ENCODE data around the gene FGFR3.

FGFR3 gene
- total RNA-seq = 0.05 to 1.8 (median 0.52) reads per million in 18 experiments

GRCh38 chr4:1792832-1793495 is at the start of gene FGFR3:
Gene FGFR3, plus strand, starts transcription at chr4:1793293. Its CDS starts 642 bp downstream, at chr4:1793935.
- DNase-seq = peak; percentile 2 to 40

- no peak for DNase-seq
These were observed 49.5 kb upstream of the FGFR3 start for GRCh38 chr4:1743551-1743950.

GRCh38 chr4:1743975-1744374 is 49.1 kb upstream of the FGFR3 start:
- DNase-seq = no peak

GRCh38 chr4:1744552-1744951 is 48.5 kb upstream of the FGFR3 start:
- no peak for DNase-seq

GRCh38 chr4:1745165-1745564 is 47.9 kb upstream of the FGFR3 start:
- no peak for DNase-seq

GRCh38 chr4:1745697-1746096 is 47.4 kb upstream of the FGFR3 start:
- DNase-seq = no peak

GRCh38 chr4:1746265-1746691 is 46.8 kb upstream of the FGFR3 start:
- peak; percentile 57 to 65 for DNase-seq

- DNase-seq = no peak
These were observed 46.0 kb upstream of the FGFR3 start for GRCh38 chr4:1746919-1747602.

GRCh38 chr4:1747603-1747967 is 45.5 kb upstream of the FGFR3 start:
- no peak for DNase-seq

- peak; percentile 27 to 62 for DNase-seq
These were observed 44.6 kb upstream of the FGFR3 start for GRCh38 chr4:1748465-1748995.

- no peak for DNase-seq
These were observed 43.7 kb upstream of the FGFR3 start for GRCh38 chr4:1749370-1749769.

- no peak for DNase-seq
These were observed 43.3 kb upstream of the FGFR3 start for GRCh38 chr4:1749826-1750225.

- no peak for DNase-seq
These were observed 42.5 kb upstream of the FGFR3 start for GRCh38 chr4:1750381-1751154.

GRCh38 chr4:1751155-1751918 is 41.8 kb upstream of the FGFR3 start:
- DNase-seq = no peak

GRCh38 chr4:1751919-1752283 is 41.2 kb upstream of the FGFR3 start:
- DNase-seq = no peak

GRCh38 chr4:1752284-1753041 is 40.6 kb upstream of the FGFR3 start:
- peak; percentile 30 to 61 for DNase-seq

GRCh38 chr4:1753294-1753696 is 39.8 kb upstream of the FGFR3 start:
- no peak for DNase-seq

- no peak for DNase-seq
These were observed 39.3 kb upstream of the FGFR3 start for GRCh38 chr4:1753697-1754311.

- no peak for DNase-seq
These were observed 38.8 kb upstream of the FGFR3 start for GRCh38 chr4:1754336-1754735.

- no peak for DNase-seq
These were observed 37.8 kb upstream of the FGFR3 start for GRCh38 chr4:1755297-1755696.

GRCh38 chr4:1756079-1756478 is 37.0 kb upstream of the FGFR3 start:
- no peak for DNase-seq
